WERI-Rb-1 (cell line): ENCODE results near the gene TBRG4.

Experiments used
- DNase-seq: peaks from one replicate; pipeline ENCODE4 v3.0.0-alpha.2; 2020
- H3K27ac ChIP-seq: fragments of 250-450 bp; sonication (Bioruptor Pico); 2 replicates; pipeline ENCODE4 v1.5.1; 2020; ENCODE audit warnings: mild to moderate bottlenecking, moderate library complexity
- H3K27me3 ChIP-seq: fragments of 250-450 bp; sonication (Bioruptor Pico); 2 replicates; pipeline ENCODE4 v1.5.1; 2021; ENCODE audit warnings: mild to moderate bottlenecking, low read depth, moderate library complexity; ENCODE audit not compliant: insufficient read depth, severe bottlenecking
- H3K36me3 ChIP-seq: fragments of 250-450 bp; sonication (Bioruptor Pico); 2 replicates; pipeline ENCODE4 v1.5.1; 2020; ENCODE audit warnings: mild to moderate bottlenecking, moderate library complexity
- H3K4me3 ChIP-seq: 2 replicates; pipeline ENCODE4 v1.5.1; 2011; ENCODE audit warnings: low read depth, mild to moderate bottlenecking, control low read depth, low read length
- H3K9me3 ChIP-seq: fragments of 250-450 bp; sonication (Bioruptor Pico); 2 replicates; pipeline ENCODE4 v1.5.1; 2021; ENCODE audit warnings: mild to moderate bottlenecking, moderate library complexity; ENCODE audit not compliant: severe bottlenecking
- TF ChIP-seq, protein P1 (sequence below): IDR thresholded peaks from 2 replicates; pipeline ENCODE4 v1.5.1; 2011; ENCODE audit warnings: low read depth, mild to moderate bottlenecking, control low read depth, inconsistent platforms, low read length

Gene TBRG4

DNA sequence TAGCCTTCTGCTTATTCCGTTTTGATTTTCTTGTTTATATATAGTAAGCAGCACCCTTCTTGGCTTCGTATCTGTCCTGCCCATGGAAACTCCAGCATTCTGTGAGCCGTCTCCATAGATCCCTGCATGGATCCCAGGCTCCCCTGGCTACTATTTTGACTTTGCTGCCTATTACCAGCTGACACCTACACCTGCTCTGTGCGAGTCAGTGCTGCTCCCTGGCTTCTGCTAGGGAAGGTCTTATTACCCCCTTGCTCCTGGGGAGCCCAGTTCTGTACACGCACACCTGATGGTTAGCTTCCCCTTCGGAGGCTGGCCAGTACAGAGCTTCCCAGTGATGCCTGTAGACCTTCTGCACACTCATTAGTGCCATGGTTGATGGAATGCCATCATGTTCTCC, 58.1 kb downstream of the TBRG4 start:
- Histone ChIP-seq H3K27ac (no peak overlapping the region), H3K4me3 (no peak overlapping the region), H3K27me3 (no peaks in the 10 kb centered on the region), H3K9me3 (no peaks in the 10 kb centered on the region), H3K36me3 (no peaks in the 10 kb centered on the region)
- DNase-seq = no peak
- TF ChIP-seq, protein P1, sequence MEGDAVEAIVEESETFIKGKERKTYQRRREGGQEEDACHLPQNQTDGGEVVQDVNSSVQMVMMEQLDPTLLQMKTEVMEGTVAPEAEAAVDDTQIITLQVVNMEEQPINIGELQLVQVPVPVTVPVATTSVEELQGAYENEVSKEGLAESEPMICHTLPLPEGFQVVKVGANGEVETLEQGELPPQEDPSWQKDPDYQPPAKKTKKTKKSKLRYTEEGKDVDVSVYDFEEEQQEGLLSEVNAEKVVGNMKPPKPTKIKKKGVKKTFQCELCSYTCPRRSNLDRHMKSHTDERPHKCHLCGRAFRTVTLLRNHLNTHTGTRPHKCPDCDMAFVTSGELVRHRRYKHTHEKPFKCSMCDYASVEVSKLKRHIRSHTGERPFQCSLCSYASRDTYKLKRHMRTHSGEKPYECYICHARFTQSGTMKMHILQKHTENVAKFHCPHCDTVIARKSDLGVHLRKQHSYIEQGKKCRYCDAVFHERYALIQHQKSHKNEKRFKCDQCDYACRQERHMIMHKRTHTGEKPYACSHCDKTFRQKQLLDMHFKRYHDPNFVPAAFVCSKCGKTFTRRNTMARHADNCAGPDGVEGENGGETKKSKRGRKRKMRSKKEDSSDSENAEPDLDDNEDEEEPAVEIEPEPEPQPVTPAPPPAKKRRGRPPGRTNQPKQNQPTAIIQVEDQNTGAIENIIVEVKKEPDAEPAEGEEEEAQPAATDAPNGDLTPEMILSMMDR = no peak

DNA sequence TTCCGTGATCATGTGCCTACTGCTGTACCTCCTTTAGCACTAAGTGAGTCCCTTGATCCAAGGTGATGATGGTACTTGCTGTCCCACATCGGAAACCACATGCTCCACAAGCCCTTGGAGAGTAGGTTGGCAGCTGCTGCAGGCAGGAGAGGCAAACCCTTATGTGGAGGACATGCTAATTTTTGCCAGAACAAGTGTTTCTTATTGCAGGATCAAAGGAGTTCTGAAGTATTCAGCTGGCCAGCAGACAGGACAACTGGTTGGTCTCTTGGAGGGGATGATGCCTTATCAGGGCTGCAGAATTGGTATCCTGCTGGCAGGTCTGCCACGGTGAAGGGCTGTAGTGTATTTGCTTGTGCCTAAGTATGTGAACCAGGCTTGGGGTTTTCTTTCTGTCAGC, 59.5 kb downstream of the TBRG4 start:
- Histone ChIP-seq H3K27ac (no peak overlapping the region), H3K4me3 (no peak overlapping the region), H3K27me3 (no peaks in the 10 kb centered on the region), H3K36me3 (no peaks in the 10 kb centered on the region), H3K9me3 (no peaks in the 10 kb centered on the region)
- no peak for DNase-seq
- TF ChIP-seq, protein P1 = no peak

DNA sequence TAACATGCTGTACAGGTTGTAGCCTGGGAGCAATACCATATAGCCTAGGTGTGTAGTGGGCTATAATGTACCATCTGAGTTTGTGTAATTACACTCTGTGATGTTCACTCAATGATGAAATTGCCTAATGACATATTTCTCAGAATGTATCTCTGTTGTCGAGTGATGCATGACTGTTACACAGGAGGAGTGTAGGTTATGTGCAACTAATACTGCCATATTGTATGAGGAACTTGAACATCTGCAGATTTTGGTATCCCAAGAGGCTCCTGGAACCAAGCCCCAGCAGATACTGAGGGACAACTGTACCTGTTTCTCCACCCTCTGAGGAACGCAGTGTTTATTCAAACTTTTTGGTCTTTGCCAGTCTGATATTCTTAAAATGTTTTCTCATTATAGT, 61.3 kb downstream of the TBRG4 start:
- Histone ChIP-seq H3K9me3 (no peaks in the 10 kb centered on the region), H3K4me3 (no peak overlapping the region), H3K27me3 (no peaks in the 10 kb centered on the region), H3K27ac (no peak overlapping the region), H3K36me3 (no peaks in the 10 kb centered on the region)
- TF ChIP-seq, protein P1 = no peak
- no peak for DNase-seq
